ENCODE results near the gene SPTLC2.
"Not testable (repeated sequence)": the region's sequence is repeated elsewhere in the genome, so short reads cannot be mapped to it uniquely, and the experiment has no call there.

The SPTLC2 gene

GRCh38 chr14:77616454-77617229, at the start of gene SPTLC2:
Gene SPTLC2, minus strand, starts transcription at chr14:77616637. Its CDS starts 58 bp downstream, at chr14:77616579.
- Histone ChIP-seq H3K9ac (ENCODE audit: low read length in 5 of 5) (peak within 1 kb of the TSS; percentile 79 to 85 (median 84)), H3K4me1 (ENCODE audit: control insufficient read depth in 5 of 5, insufficient read depth in 5 of 5, low read length in 5 of 5) (peaks cover 4 to 26% (median 20%) of the 10 kb centered on the region in 5 donors), H3K27me3 (ENCODE audit: control insufficient read depth in 5 of 5, insufficient read depth in 4 of 5, low read length in 5 of 5) (no peaks in the 10 kb centered on the region), H3K9me3 (ENCODE audit: control insufficient read depth in 5 of 5, low read length in 5 of 5) (no peaks in the 10 kb centered on the region), H3K4me3 (ENCODE audit: low read depth in 1 of 5, low read length in 5 of 5) (peak within 1 kb of the TSS; percentile 73 to 91 (median 81)), H3K36me3 (ENCODE audit: control insufficient read depth in 5 of 5, insufficient read depth in 5 of 5, low read length in 5 of 5) (no peaks in the 10 kb centered on the region), H3K27ac (ENCODE audit: low read depth, low read length) (peak within 1 kb of the TSS; percentile 74)

GRCh38 chr14:77663293-77663692, 46.9 kb upstream of the SPTLC2 start:
- H3K27ac ChIP-seq (ENCODE audit: low read depth, low read length) = peak overlapping the region; percentile 65
- H3K4me1 ChIP-seq (ENCODE audit: control insufficient read depth in 5 of 5, insufficient read depth in 5 of 5, low read length in 5 of 5) = peaks cover 0 to 16% (median 0%) of the 10 kb centered on the region in 5 donors
- peak overlapping the region in 1 of 5 donors; percentile 61 for H3K9ac ChIP-seq (ENCODE audit: low read length in 5 of 5)
- H3K9me3 ChIP-seq (ENCODE audit: control insufficient read depth in 5 of 5, low read length in 5 of 5) = no peaks in the 10 kb centered on the region
- no peak overlapping the region for H3K4me3 ChIP-seq (ENCODE audit: low read depth in 1 of 5, low read length in 5 of 5)
- H3K27me3 ChIP-seq (ENCODE audit: control insufficient read depth in 5 of 5, insufficient read depth in 4 of 5, low read length in 5 of 5) = peaks cover 0 to 3% (median 0%) of the 10 kb centered on the region in 5 donors
- H3K36me3 ChIP-seq (ENCODE audit: control insufficient read depth in 5 of 5, insufficient read depth in 5 of 5, low read length in 5 of 5) = no peaks in the 10 kb centered on the region

GRCh38 chr14:77661562-77661961, 45.1 kb upstream of the SPTLC2 start:
- peaks cover 0 to 28% (median 4%) of the 10 kb centered on the region in 5 donors for H3K4me1 ChIP-seq (ENCODE audit: control insufficient read depth in 5 of 5, insufficient read depth in 5 of 5, low read length in 5 of 5)
- not testable (repeated sequence) for H3K9me3 ChIP-seq (ENCODE audit: control insufficient read depth in 5 of 5, low read length in 5 of 5); H3K36me3 ChIP-seq (ENCODE audit: control insufficient read depth in 5 of 5, insufficient read depth in 5 of 5, low read length in 5 of 5); H3K9ac ChIP-seq (ENCODE audit: low read length in 5 of 5); H3K27me3 ChIP-seq (ENCODE audit: control insufficient read depth in 5 of 5, insufficient read depth in 4 of 5, low read length in 5 of 5); H3K4me3 ChIP-seq (ENCODE audit: low read depth in 1 of 5, low read length in 5 of 5); H3K27ac ChIP-seq (ENCODE audit: low read depth, low read length)

- H3K4me3 ChIP-seq (ENCODE audit: low read depth in 1 of 5, low read length in 5 of 5) = no peak overlapping the region
- no peak overlapping the region for H3K9ac ChIP-seq (ENCODE audit: low read length in 5 of 5)
- peaks cover 0 to 3% (median 0%) of the 10 kb centered on the region in 5 donors for H3K27me3 ChIP-seq (ENCODE audit: control insufficient read depth in 5 of 5, insufficient read depth in 4 of 5, low read length in 5 of 5)
- no peaks in the 10 kb centered on the region for H3K36me3 ChIP-seq (ENCODE audit: control insufficient read depth in 5 of 5, insufficient read depth in 5 of 5, low read length in 5 of 5)
- H3K9me3 ChIP-seq (ENCODE audit: control insufficient read depth in 5 of 5, low read length in 5 of 5) = no peaks in the 10 kb centered on the region
- H3K27ac ChIP-seq (ENCODE audit: low read depth, low read length) = no peak overlapping the region
- H3K4me1 ChIP-seq (ENCODE audit: control insufficient read depth in 5 of 5, insufficient read depth in 5 of 5, low read length in 5 of 5) = peaks cover 0 to 32% (median 5%) of the 10 kb centered on the region in 5 donors
These were observed 44.3 kb upstream of the SPTLC2 start for GRCh38 chr14:77660754-77661153.

GRCh38 chr14:77659831-77660230, 43.4 kb upstream of the SPTLC2 start:
- H3K27me3 ChIP-seq (ENCODE audit: control insufficient read depth in 5 of 5, insufficient read depth in 4 of 5, low read length in 5 of 5) = peaks cover 0 to 3% (median 0%) of the 10 kb centered on the region in 5 donors
- no peaks in the 10 kb centered on the region for H3K9me3 ChIP-seq (ENCODE audit: control insufficient read depth in 5 of 5, low read length in 5 of 5)
- no peak overlapping the region for H3K9ac ChIP-seq (ENCODE audit: low read length in 5 of 5)
- H3K4me3 ChIP-seq (ENCODE audit: low read depth in 1 of 5, low read length in 5 of 5) = no peak overlapping the region
- no peaks in the 10 kb centered on the region for H3K36me3 ChIP-seq (ENCODE audit: control insufficient read depth in 5 of 5, insufficient read depth in 5 of 5, low read length in 5 of 5)
- H3K4me1 ChIP-seq (ENCODE audit: control insufficient read depth in 5 of 5, insufficient read depth in 5 of 5, low read length in 5 of 5) = peaks cover under 1 to 39% (median 5%) of the 10 kb centered on the region in 5 donors
- no peak overlapping the region for H3K27ac ChIP-seq (ENCODE audit: low read depth, low read length)

GRCh38 chr14:77657280-77657679, 40.8 kb upstream of the SPTLC2 start:
- Histone ChIP-seq H3K27me3 (ENCODE audit: control insufficient read depth in 5 of 5, insufficient read depth in 4 of 5, low read length in 5 of 5) (peaks cover 0 to 3% (median 0%) of the 10 kb centered on the region in 5 donors), H3K9me3 (ENCODE audit: control insufficient read depth in 5 of 5, low read length in 5 of 5) (no peaks in the 10 kb centered on the region), H3K36me3 (ENCODE audit: control insufficient read depth in 5 of 5, insufficient read depth in 5 of 5, low read length in 5 of 5) (no peaks in the 10 kb centered on the region), H3K4me1 (ENCODE audit: control insufficient read depth in 5 of 5, insufficient read depth in 5 of 5, low read length in 5 of 5) (peaks cover 4 to 44% (median 9%) of the 10 kb centered on the region in 5 donors), H3K4me3 (ENCODE audit: low read depth in 1 of 5, low read length in 5 of 5) (peak overlapping the region in 2 of 5 donors; percentile 28 to 36), H3K27ac (ENCODE audit: low read depth, low read length) (peak overlapping the region; percentile 24), H3K9ac (ENCODE audit: low read length in 5 of 5) (no peak overlapping the region)

- H3K9me3 ChIP-seq (ENCODE audit: control insufficient read depth in 5 of 5, low read length in 5 of 5) = no peaks in the 10 kb centered on the region
- H3K9ac ChIP-seq (ENCODE audit: low read length in 5 of 5) = no peak overlapping the region
- H3K4me1 ChIP-seq (ENCODE audit: control insufficient read depth in 5 of 5, insufficient read depth in 5 of 5, low read length in 5 of 5) = peaks cover 4 to 39% (median 12%) of the 10 kb centered on the region in 5 donors
- H3K27ac ChIP-seq (ENCODE audit: low read depth, low read length) = peak overlapping the region; percentile 6
- H3K36me3 ChIP-seq (ENCODE audit: control insufficient read depth in 5 of 5, insufficient read depth in 5 of 5, low read length in 5 of 5) = no peaks in the 10 kb centered on the region
- no peak overlapping the region for H3K4me3 ChIP-seq (ENCODE audit: low read depth in 1 of 5, low read length in 5 of 5)
- H3K27me3 ChIP-seq (ENCODE audit: control insufficient read depth in 5 of 5, insufficient read depth in 4 of 5, low read length in 5 of 5) = no peaks in the 10 kb centered on the region
These were observed 37.6 kb upstream of the SPTLC2 start for GRCh38 chr14:77654001-77654441.

- Histone ChIP-seq H3K9me3 (ENCODE audit: control insufficient read depth in 5 of 5, low read length in 5 of 5) (peaks cover 0 to 6% (median 0%) of the 10 kb centered on the region in 5 donors), H3K9ac (ENCODE audit: low read length in 5 of 5) (no peak overlapping the region), H3K4me3 (ENCODE audit: low read depth in 1 of 5, low read length in 5 of 5) (no peak overlapping the region), H3K27ac (ENCODE audit: low read depth, low read length) (no peak overlapping the region), H3K4me1 (ENCODE audit: control insufficient read depth in 5 of 5, insufficient read depth in 5 of 5, low read length in 5 of 5) (peaks cover 0 to 11% (median 7%) of the 10 kb centered on the region in 5 donors), H3K36me3 (ENCODE audit: control insufficient read depth in 5 of 5, insufficient read depth in 5 of 5, low read length in 5 of 5) (no peaks in the 10 kb centered on the region), H3K27me3 (ENCODE audit: control insufficient read depth in 5 of 5, insufficient read depth in 4 of 5, low read length in 5 of 5) (no peaks in the 10 kb centered on the region)
These were observed 32.9 kb upstream of the SPTLC2 start for GRCh38 chr14:77649326-77649725.

- Histone ChIP-seq H3K4me3 (ENCODE audit: low read depth in 1 of 5, low read length in 5 of 5) (no peak overlapping the region), H3K9me3 (ENCODE audit: control insufficient read depth in 5 of 5, low read length in 5 of 5) (peaks cover 0 to 6% (median 0%) of the 10 kb centered on the region in 5 donors), H3K9ac (ENCODE audit: low read length in 5 of 5) (no peak overlapping the region), H3K36me3 (ENCODE audit: control insufficient read depth in 5 of 5, insufficient read depth in 5 of 5, low read length in 5 of 5) (no peaks in the 10 kb centered on the region), H3K27me3 (ENCODE audit: control insufficient read depth in 5 of 5, insufficient read depth in 4 of 5, low read length in 5 of 5) (no peaks in the 10 kb centered on the region), H3K27ac (ENCODE audit: low read depth, low read length) (no peak overlapping the region), H3K4me1 (ENCODE audit: control insufficient read depth in 5 of 5, insufficient read depth in 5 of 5, low read length in 5 of 5) (peaks cover 0 to 6% (median 3%) of the 10 kb centered on the region in 5 donors)
These were observed 32.2 kb upstream of the SPTLC2 start for GRCh38 chr14:77648520-77649200.

- Histone ChIP-seq H3K36me3 (ENCODE audit: control insufficient read depth in 5 of 5, insufficient read depth in 5 of 5, low read length in 5 of 5) (no peaks in the 10 kb centered on the region), H3K27me3 (ENCODE audit: control insufficient read depth in 5 of 5, insufficient read depth in 4 of 5, low read length in 5 of 5) (no peaks in the 10 kb centered on the region), H3K9me3 (ENCODE audit: control insufficient read depth in 5 of 5, low read length in 5 of 5) (peaks cover 0 to 6% (median 0%) of the 10 kb centered on the region in 5 donors), H3K4me1 (ENCODE audit: control insufficient read depth in 5 of 5, insufficient read depth in 5 of 5, low read length in 5 of 5) (peaks cover 0 to 3% (median 0%) of the 10 kb centered on the region in 5 donors), H3K9ac (ENCODE audit: low read length in 5 of 5) (no peak overlapping the region), H3K4me3 (ENCODE audit: low read depth in 1 of 5, low read length in 5 of 5) (no peak overlapping the region), H3K27ac (ENCODE audit: low read depth, low read length) (no peak overlapping the region)
These were observed 31.4 kb upstream of the SPTLC2 start for GRCh38 chr14:77647853-77648252.
